Bronchial epithelial cell (primary cell): Measurements from ENCODE around the gene DIPK2A. TPM values are rescaled to one million over a fixed set of nuclear protein-coding genes. Genes with fewer than 3 reads are reported as not detected.

Experiments used
- DNase-seq: peaks from one replicate; pipeline ENCODE4 v3.0.0-alpha.2; 2010; ENCODE audit warnings: low read depth
- FAIRE-seq: peaks from 2 replicates; lab custom pipeline; 2011; peaks lifted over from hg19 to GRCh38; lab: Jason Lieb, UNC
- H3K27me3 ChIP-seq: 2 replicates; pipeline ENCODE4 v1.5.1; 2011; ENCODE audit warnings: low read length; ENCODE audit not compliant: control insufficient read depth, insufficient read depth
- H3K36me3 ChIP-seq: 2 replicates; pipeline ENCODE4 v1.5.1; 2011; ENCODE audit warnings: low read length; ENCODE audit not compliant: control insufficient read depth, insufficient read depth
- H3K4me3 ChIP-seq: 2 replicates; pipeline ENCODE4 v1.5.1; 2011; ENCODE audit warnings: mild to moderate bottlenecking, low read depth, low read length, control low read depth
- total RNA-seq: library from RNA; depleted of rRNA; stranded (reverse); fragments of >200 nt; gene quantifications from 2 replicates; pipeline ENCODE4 v1.2.1, GENCODE V29; 2014
- TF ChIP-seq, protein P1 (sequence below): IDR thresholded peaks from 2 replicates; pipeline ENCODE4 v1.5.1; 2011; ENCODE audit warnings: mild to moderate bottlenecking, moderate library complexity, low read length, control low read depth, inconsistent platforms; ENCODE audit not compliant: insufficient read depth, severe bottlenecking

Gene DIPK2A, protein sequence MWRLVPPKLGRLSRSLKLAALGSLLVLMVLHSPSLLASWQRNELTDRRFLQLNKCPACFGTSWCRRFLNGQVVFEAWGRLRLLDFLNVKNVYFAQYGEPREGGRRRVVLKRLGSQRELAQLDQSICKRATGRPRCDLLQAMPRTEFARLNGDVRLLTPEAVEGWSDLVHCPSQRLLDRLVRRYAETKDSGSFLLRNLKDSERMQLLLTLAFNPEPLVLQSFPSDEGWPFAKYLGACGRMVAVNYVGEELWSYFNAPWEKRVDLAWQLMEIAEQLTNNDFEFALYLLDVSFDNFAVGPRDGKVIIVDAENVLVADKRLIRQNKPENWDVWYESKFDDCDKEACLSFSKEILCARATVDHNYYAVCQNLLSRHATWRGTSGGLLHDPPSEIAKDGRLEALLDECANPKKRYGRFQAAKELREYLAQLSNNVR
- 19.0 and 35.5 TPM in 2 replicates for total RNA-seq

DNA sequence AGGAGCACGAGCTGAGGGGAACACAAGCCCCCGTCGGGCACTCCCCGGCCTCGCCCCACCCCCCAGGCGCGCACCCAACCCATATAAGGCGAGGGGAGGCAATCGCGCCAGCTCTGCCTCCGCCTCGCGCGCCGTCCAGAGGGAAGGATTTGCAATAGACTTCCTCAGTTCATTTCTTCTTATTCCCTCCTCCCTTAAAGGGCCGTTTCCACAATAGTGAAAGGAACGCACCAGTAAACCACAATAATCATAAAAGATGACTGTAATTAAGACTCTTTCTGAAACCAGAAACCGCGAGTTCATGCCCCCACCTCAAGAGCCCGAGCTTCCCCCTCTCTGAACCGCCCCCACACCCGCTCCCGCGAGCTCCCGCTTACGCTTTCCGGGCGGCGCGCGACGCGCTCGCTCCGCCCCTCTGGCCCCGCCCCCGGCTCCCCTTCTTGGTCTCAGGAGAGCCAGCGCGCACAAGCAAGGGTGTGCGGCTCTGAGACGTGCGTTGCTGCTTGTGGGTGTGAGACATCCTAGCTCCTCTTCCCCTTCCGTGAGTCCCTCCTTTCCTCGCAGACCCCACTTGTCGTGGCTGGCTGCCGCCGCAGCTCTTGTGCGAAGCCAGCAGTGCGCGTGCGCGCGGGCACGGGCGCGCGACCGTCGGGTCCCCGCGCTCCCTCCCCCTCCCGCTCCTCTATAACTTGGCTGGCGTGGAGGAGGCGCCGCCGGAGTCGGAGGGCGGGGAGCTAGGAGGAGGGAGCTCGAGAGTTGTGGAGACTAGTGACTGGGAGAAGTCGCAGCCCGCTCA, at the start of gene DIPK2A:
DIPK2A (plus strand) TSS at position 465 of the 796 bp plus-strand sequence. CDS start 510 bp downstream, outside the sequence.
- peak; percentile 85 for DNase-seq
- FAIRE-seq: no peak
- H3K36me3 ChIP-seq: no peaks in the 10 kb centered on the region
- TF ChIP-seq, protein P1, sequence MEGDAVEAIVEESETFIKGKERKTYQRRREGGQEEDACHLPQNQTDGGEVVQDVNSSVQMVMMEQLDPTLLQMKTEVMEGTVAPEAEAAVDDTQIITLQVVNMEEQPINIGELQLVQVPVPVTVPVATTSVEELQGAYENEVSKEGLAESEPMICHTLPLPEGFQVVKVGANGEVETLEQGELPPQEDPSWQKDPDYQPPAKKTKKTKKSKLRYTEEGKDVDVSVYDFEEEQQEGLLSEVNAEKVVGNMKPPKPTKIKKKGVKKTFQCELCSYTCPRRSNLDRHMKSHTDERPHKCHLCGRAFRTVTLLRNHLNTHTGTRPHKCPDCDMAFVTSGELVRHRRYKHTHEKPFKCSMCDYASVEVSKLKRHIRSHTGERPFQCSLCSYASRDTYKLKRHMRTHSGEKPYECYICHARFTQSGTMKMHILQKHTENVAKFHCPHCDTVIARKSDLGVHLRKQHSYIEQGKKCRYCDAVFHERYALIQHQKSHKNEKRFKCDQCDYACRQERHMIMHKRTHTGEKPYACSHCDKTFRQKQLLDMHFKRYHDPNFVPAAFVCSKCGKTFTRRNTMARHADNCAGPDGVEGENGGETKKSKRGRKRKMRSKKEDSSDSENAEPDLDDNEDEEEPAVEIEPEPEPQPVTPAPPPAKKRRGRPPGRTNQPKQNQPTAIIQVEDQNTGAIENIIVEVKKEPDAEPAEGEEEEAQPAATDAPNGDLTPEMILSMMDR: no peak
- peak within 1 kb of the TSS; percentile 78 for H3K4me3 ChIP-seq
- no peaks in the 10 kb centered on the region for H3K27me3 ChIP-seq

DNA sequence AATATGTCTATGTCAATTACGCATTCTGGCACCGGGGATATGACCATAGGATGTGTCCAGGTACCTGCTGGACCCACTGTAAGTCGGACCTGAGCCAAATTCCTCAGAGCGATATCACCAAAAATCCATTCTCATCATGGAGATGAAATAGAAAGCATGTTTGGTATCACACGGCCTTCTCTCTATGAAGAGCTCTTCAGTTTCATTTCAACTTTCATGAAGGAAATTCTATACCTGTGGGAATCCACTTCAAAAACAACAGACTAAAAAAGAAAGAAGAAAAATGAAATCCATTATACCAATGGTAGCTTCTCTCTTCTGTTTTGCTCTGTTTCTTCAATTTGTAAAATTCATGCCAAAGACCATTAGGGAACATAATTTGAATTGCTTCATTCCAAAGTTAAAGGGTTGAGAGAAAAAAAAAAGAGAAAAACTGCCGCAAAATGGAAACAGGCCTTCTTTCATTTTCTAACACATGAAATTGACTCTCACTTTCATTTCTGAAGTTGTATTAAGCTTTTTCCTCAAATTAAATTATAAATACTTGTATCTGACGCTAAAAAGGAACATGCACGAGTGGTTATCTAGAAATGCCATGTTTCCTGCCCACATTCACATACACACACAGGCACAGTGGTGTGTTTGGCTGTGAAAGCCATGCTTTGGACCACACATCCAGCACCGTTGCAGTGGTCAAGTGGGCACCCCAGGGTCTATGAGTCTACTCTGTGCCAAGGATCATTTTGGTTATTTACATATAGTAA, 46.9 kb upstream of the DIPK2A start:
- Histone ChIP-seq H3K36me3 (no peaks in the 10 kb centered on the region), H3K27me3 (no peaks in the 10 kb centered on the region), H3K4me3 (no peak overlapping the region)
- TF ChIP-seq, protein P1: no peak
- DNase-seq: no peak
- FAIRE-seq: no peak

DNA sequence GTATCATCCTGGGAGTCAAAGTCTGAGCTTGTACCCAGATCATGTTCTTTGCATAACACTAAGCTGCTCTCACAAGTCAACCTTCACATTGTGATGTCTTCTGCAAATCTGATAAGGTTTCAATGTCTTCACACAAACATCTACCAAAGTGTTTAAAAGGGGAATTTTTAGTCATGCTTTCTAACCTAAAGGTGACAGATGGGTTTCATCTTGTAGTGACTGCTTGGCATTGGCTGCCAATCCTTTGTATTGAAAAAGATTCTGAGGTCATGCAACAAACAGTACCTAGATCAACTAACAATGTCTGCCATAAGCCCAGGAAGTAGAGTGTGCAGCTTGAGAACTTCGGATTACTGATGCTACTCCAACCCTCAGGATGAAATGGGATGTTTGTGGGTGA, 43.6 kb upstream of the DIPK2A start:
- Histone ChIP-seq H3K36me3 (no peaks in the 10 kb centered on the region), H3K27me3 (no peaks in the 10 kb centered on the region), H3K4me3 (no peak overlapping the region)
- FAIRE-seq: no peak
- TF ChIP-seq, protein P1: no peak
- DNase-seq: no peak

DNA sequence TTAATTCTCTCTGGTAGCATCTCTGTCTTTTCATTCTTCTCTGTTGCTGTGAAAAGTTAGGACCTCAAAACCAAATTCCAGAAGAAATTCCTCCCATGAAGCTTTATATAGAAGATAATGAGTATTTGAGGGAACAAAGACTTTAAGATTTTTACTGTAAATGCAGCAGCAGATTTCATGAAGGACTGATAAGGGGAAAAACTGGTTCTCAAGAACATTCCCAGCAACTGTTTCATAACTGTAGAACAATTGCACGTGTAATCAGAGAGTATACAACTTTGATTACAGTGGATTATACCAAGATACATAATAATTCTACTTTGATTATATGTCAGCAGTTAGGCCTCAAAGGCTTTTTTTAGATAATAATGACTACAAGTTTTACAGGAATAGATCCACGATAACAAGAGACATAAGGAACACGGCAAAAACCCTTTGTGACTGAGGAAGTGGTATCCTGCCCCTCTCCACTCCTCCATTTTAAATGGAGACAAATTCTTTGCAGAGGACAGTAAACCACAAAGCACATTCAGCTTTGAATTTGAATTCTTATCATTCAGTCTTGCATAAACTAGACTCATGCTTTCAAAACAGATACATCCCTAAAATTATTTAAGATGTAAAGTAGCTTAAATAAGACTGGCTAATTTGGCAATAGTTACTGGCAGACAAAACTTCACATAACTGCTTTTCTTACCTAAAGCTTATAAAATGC, 42.9 kb upstream of the DIPK2A start:
- no peaks in the 10 kb centered on the region for H3K27me3 ChIP-seq
- FAIRE-seq: no peak
- TF ChIP-seq, protein P1: no peak
- no peaks in the 10 kb centered on the region for H3K36me3 ChIP-seq
- no peak for DNase-seq
- H3K4me3 ChIP-seq: no peak overlapping the region

DNA sequence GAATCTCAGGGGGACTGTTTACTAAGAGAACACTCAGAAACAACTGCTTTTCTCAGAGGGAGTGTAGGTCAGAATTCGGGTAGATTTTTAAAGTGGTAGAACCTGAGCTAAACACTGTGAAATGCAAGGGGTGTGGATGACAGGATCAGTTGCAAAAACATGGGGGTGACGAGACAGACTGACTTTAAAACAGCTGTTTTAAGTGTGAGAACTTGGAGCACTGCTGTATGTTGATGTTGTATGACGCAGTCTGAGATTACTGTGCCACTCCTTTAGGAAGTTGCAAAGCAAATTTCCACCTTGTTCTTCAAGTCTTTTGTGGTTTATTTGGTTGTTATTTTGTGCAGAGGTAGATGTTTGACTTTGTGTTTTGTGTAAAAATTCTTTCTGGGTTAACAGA, 36.8 kb upstream of the DIPK2A start:
- Histone ChIP-seq H3K4me3 (no peak overlapping the region), H3K27me3 (no peaks in the 10 kb centered on the region), H3K36me3 (no peaks in the 10 kb centered on the region)
- TF ChIP-seq, protein P1: no peak
- FAIRE-seq (peak; percentile 76), DNase-seq (peak; percentile 55)
